GM23338 (cell line): ENCODE data around the gene ERMN. TPM values are rescaled to one million over a fixed set of nuclear protein-coding genes. Genes with fewer than 3 reads are reported as not detected.

ENCODE experiments used
- ATAC-seq: fragments of 200-7000 bp; cut with Tn5 transposase; 3 replicates; pipeline ENCODE4 v1.9.1; 2020
- DNase-seq: peaks from one replicate; pipeline ENCODE4 v3.0.0-alpha.2; 2015; ENCODE audit warnings: low spot score
- H2AFZ ChIP-seq: fragments of 200-600 bp; sonication (generic); 2 replicates; pipeline ENCODE4 v1.8.0; 2016; ENCODE audit warnings: antibody characterized with exemption, mild to moderate bottlenecking, moderate library complexity
- H3F3A ChIP-seq: fragments of 200-600 bp; sonication (generic); replicated peaks from 2 replicates; pipeline ENCODE4 v1.8.0; 2017; ENCODE audit warnings: antibody characterized with exemption, mixed run types, low read depth
- H3K27ac ChIP-seq: fragments of 200-600 bp; sonication (generic); 2 replicates; pipeline ENCODE4 v1.6.1; 2016; ENCODE audit warnings: low read depth
- H3K27me3 ChIP-seq: fragments of 200-600 bp; sonication (generic); 2 replicates; pipeline ENCODE4 v1.8.0; 2016; ENCODE audit warnings: mild to moderate bottlenecking, mixed run types, moderate library complexity; ENCODE audit not compliant: insufficient read depth
- H3K36me3 ChIP-seq: fragments of 200-600 bp; sonication (generic); 2 replicates; pipeline ENCODE4 v1.8.0; 2016; ENCODE audit warnings: mild to moderate bottlenecking; ENCODE audit not compliant: insufficient read depth
- H3K4me1 ChIP-seq: fragments of 200-600 bp; sonication (generic); 2 replicates; pipeline ENCODE4 v1.8.0; 2016; ENCODE audit warnings: mild to moderate bottlenecking, moderate library complexity; ENCODE audit not compliant: insufficient read depth
- H3K4me2 ChIP-seq: fragments of 200-600 bp; sonication (generic); 2 replicates; pipeline ENCODE4 v1.7.1; 2017; ENCODE audit warnings: mixed run types
- H3K4me3 ChIP-seq: fragments of 200-600 bp; sonication (generic); 2 replicates; pipeline ENCODE4 v1.6.1; 2016; ENCODE audit warnings: mixed run types
- H3K79me2 ChIP-seq: fragments of 200-600 bp; sonication (generic); replicated peaks from 2 replicates; pipeline ENCODE4 v1.8.0; 2017; ENCODE audit warnings: mild to moderate bottlenecking; ENCODE audit not compliant: insufficient read depth
- H3K9me2 ChIP-seq: fragments of 200-600 bp; sonication (generic); 2 replicates; pipeline ENCODE4 v1.8.0; 2017; ENCODE audit not compliant: insufficient read depth
- H4K20me1 ChIP-seq: fragments of 200-600 bp; sonication (generic); replicated peaks from 2 replicates; pipeline ENCODE4 v1.8.0; 2017; ENCODE audit warnings: mild to moderate bottlenecking; ENCODE audit not compliant: insufficient read depth
- H3K27ac Mint-ChIP-seq: 2 replicates; pipeline ENCODE4 v1.8.0; 2020; ENCODE audit warnings: inconsistent platforms, mild to moderate bottlenecking, moderate library complexity, mixed read lengths
- H3K27me3 Mint-ChIP-seq: 3 replicates; pipeline ENCODE4 v1.8.0; 2022; ENCODE audit warnings: low read depth, mild to moderate bottlenecking, moderate library complexity, mixed read lengths, inconsistent platforms; ENCODE audit not compliant: insufficient read depth, poor library complexity
- H3K36me3 Mint-ChIP-seq: 3 replicates; pipeline ENCODE4 v1.8.0; 2021; ENCODE audit warnings: low read depth, mild to moderate bottlenecking, inconsistent platforms, moderate library complexity, mixed read lengths
- H3K4me1 Mint-ChIP-seq: 3 replicates; pipeline ENCODE4 v1.8.0; 2020; ENCODE audit warnings: mild to moderate bottlenecking, inconsistent platforms, mixed read lengths
- H3K4me3 Mint-ChIP-seq: 3 replicates; pipeline ENCODE4 v1.8.0; 2021; ENCODE audit warnings: moderate library complexity, mild to moderate bottlenecking, inconsistent platforms, mixed read lengths
- H3K9me3 Mint-ChIP-seq: 3 replicates; pipeline ENCODE4 v1.8.0; 2020; ENCODE audit warnings: moderate library complexity, mild to moderate bottlenecking, inconsistent platforms, mixed read lengths
- CREB1 ChIP-seq: fragments of 250-450 bp; sonication (Bioruptor Pico); IDR thresholded peaks from 2 replicates; pipeline ENCODE4 v1.5.0; 2020; ENCODE audit warnings: low read depth, mild to moderate bottlenecking, moderate library complexity
- CTCF ChIP-seq, 2 experiments: fragments of 200-600 bp in 1 of 2; sonication (generic) in 1 of 2; conservative IDR thresholded peaks; 2 replicates each; pipeline versions ENCODE4 v1.5.1 to v1.6.1; 2016 to 2017; ENCODE audit warnings: antibody characterized with exemption in 2 of 2, low read depth in 2 of 2, mild to moderate bottlenecking in 2 of 2, moderate library complexity in 1 of 2
- EZH2 ChIP-seq: fragments of 200-600 bp; sonication (generic); IDR thresholded peaks from one replicate; pipeline ENCODE4 v1.8.0; 2017; ENCODE audit warnings: antibody characterized with exemption, mild to moderate bottlenecking, low read depth; ENCODE audit not compliant: unreplicated experiment
- JUNB ChIP-seq: IDR thresholded peaks from one replicate; pipeline ENCODE4 v1.6.1; 2016; ENCODE audit warnings: antibody characterized with exemption; ENCODE audit not compliant: unreplicated experiment
- REST ChIP-seq: IDR thresholded peaks from one replicate; pipeline ENCODE4 v1.6.1; 2018; ENCODE audit warnings: antibody characterized with exemption; ENCODE audit not compliant: unreplicated experiment
- STAT1 ChIP-seq: IDR thresholded peaks from one replicate; pipeline ENCODE4 v1.6.1; 2016; ENCODE audit warnings: antibody characterized with exemption; ENCODE audit not compliant: unreplicated experiment
- ZNF114 ChIP-seq: fragments of 250-450 bp; sonication (Bioruptor Pico); IDR thresholded peaks from 2 replicates; pipeline ENCODE4 v1.5.0; 2020; ENCODE audit warnings: mild to moderate bottlenecking, moderate library complexity
- ZNF331 ChIP-seq: fragments of 250-450 bp; sonication (Bioruptor Pico); IDR thresholded peaks from 2 replicates; pipeline ENCODE4 v1.5.0; 2020; ENCODE audit warnings: low read depth, mild to moderate bottlenecking, moderate library complexity
- ZNF462 ChIP-seq: fragments of 250-450 bp; sonication (Bioruptor Pico); IDR thresholded peaks from 2 replicates; pipeline ENCODE4 v1.5.0; 2020; ENCODE audit warnings: mild to moderate bottlenecking, moderate library complexity
- polyA plus RNA-seq: library from polyadenylated mRNA; unstranded; fragments of >200 nt; fragmentation: Nextera tagmentation; extraction: Ambion mirVana; gene quantifications from 2 replicates; pipeline ENCODE4 v1.2.1, GENCODE V29; 2016
- total RNA-seq: library from RNA; depleted of rRNA; stranded (reverse); fragments of >200 nt; shearing (Covaris generic); gene quantifications from 2 replicates; pipeline ENCODE4 v1.2.3, GENCODE V29; 2014

ERMN gene
- total and polyA plus RNA-seq, 2 experiments from 2014 or later: 0.35 to 0.44 TPM

GRCh38 chr2:157292853-157293252 is 32.8 kb downstream of the ERMN start:
- Histone ChIP-seq H3K4me2 (no peak overlapping the region), H3K9me2 (0 out of 2 replicates have a peak, but pooled peaks cover 3% of the 10 kb centered on the region), H3K27ac (no peak overlapping the region), H3K27me3 (no peaks in the 10 kb centered on the region), H3K79me2 (no peaks in the 10 kb centered on the region), H2AFZ (no peak overlapping the region), H4K20me1 (no peaks in the 10 kb centered on the region), H3K4me1 (no peaks in the 10 kb centered on the region), H3K4me3 (no peak overlapping the region), H3F3A (no peaks in the 10 kb centered on the region), H3K36me3 (no peaks in the 10 kb centered on the region)
- no peak for DNase-seq
- Mint-ChIP-seq H3K4me3 (no peak overlapping the region), H3K9me3 (no peaks in the 10 kb centered on the region), H3K27ac (no peak overlapping the region), H3K36me3 (no peaks in the 10 kb centered on the region), H3K27me3 (no peaks in the 10 kb centered on the region), H3K4me1 (no peaks in the 10 kb centered on the region)
- no peak for ATAC-seq
- TF ChIP-seq ZNF114: no peak
- TF ChIP-seq EZH2: no peak
- TF ChIP-seq CTCF (conservative IDR thresholded peaks at IDR 0.05; ENCODE audit: low read depth in 2 of 2): no peak
- TF ChIP-seq REST: no peak
- TF ChIP-seq ZNF331 (CRISPR knock-in tag): no peak
- no peak for TF ChIP-seq ZNF462 (CRISPR knock-in tag)
- TF ChIP-seq JUNB: no peak
- no peak for TF ChIP-seq STAT1
- no peak for TF ChIP-seq CREB1 (CRISPR knock-in tag)
